Measurements from ENCODE around the gene NME8. TPM values are rescaled to one million over a fixed set of nuclear protein-coding genes. Genes with fewer than 3 reads are reported as not detected.
A peak's percentile ranks its signal among the peaks of the same experiment; 100 is the strongest.

Gene NME8
- polyA plus RNA-seq, 2 of the 4 experiments (the other 2 are of a cell fraction): not detected

DNA sequence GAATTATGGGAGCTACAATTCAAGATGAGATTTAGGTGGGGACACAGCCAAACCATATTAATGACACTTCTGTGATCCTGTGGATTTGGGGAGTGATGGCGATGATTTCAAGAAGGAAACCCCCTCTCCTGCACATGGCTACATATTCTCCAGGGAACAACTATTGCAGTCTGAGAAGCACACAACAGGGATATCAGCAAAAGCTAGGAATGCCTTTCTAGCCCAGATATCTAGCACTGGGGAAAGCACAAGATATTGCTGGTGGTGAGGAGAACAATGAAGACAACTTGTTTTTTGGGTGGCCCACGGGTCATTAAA lies 96.3 kb downstream of the NME8 start:
- peaks cover 52% of the 10 kb centered on the region for H3K4me1 ChIP-seq
- WGBS (ENCODE audit: missing lambda C conversion rate): 67% methylated on average over 2 of the region's 2 CpGs
- CTCF ChIA-PET: interaction anchor here (1.2 to 2.8 kb wide), 4 partner anchors 24 to 271 kb away, joined by 3 to 14 read pairs (median 4); partner anchors contain the start of genes EPDR1 and SFRP4
- no peak overlapping the region for H3K4me2 ChIP-seq
- H3K9me3 ChIP-seq: no peaks in the 10 kb centered on the region
- FAIRE-seq (no peak), ATAC-seq (no peak), DNase-seq (ENCODE audit: low read depth in 1 of 2, low spot score in 1 of 2) (no peak)
- POLR2A ChIA-PET: interaction anchor here (1.0 kb wide), 1 partner anchor 233 kb away, joined by 4 read pairs; the partner anchor contains the start of gene STARD3NL
- TF ChIP-seq, protein P1, sequence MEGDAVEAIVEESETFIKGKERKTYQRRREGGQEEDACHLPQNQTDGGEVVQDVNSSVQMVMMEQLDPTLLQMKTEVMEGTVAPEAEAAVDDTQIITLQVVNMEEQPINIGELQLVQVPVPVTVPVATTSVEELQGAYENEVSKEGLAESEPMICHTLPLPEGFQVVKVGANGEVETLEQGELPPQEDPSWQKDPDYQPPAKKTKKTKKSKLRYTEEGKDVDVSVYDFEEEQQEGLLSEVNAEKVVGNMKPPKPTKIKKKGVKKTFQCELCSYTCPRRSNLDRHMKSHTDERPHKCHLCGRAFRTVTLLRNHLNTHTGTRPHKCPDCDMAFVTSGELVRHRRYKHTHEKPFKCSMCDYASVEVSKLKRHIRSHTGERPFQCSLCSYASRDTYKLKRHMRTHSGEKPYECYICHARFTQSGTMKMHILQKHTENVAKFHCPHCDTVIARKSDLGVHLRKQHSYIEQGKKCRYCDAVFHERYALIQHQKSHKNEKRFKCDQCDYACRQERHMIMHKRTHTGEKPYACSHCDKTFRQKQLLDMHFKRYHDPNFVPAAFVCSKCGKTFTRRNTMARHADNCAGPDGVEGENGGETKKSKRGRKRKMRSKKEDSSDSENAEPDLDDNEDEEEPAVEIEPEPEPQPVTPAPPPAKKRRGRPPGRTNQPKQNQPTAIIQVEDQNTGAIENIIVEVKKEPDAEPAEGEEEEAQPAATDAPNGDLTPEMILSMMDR (IDR thresholded peaks at IDR 0.05): no peak
- no peak for TF ChIP-seq NR3C1 (IDR thresholded peaks at IDR 0.05)
- TF ChIP-seq, protein P2, sequence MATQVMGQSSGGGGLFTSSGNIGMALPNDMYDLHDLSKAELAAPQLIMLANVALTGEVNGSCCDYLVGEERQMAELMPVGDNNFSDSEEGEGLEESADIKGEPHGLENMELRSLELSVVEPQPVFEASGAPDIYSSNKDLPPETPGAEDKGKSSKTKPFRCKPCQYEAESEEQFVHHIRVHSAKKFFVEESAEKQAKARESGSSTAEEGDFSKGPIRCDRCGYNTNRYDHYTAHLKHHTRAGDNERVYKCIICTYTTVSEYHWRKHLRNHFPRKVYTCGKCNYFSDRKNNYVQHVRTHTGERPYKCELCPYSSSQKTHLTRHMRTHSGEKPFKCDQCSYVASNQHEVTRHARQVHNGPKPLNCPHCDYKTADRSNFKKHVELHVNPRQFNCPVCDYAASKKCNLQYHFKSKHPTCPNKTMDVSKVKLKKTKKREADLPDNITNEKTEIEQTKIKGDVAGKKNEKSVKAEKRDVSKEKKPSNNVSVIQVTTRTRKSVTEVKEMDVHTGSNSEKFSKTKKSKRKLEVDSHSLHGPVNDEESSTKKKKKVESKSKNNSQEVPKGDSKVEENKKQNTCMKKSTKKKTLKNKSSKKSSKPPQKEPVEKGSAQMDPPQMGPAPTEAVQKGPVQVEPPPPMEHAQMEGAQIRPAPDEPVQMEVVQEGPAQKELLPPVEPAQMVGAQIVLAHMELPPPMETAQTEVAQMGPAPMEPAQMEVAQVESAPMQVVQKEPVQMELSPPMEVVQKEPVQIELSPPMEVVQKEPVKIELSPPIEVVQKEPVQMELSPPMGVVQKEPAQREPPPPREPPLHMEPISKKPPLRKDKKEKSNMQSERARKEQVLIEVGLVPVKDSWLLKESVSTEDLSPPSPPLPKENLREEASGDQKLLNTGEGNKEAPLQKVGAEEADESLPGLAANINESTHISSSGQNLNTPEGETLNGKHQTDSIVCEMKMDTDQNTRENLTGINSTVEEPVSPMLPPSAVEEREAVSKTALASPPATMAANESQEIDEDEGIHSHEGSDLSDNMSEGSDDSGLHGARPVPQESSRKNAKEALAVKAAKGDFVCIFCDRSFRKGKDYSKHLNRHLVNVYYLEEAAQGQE (IDR thresholded peaks at IDR 0.05): no peak
- no peak for TF ChIP-seq SMC3 (IDR thresholded peaks at IDR 0.05)
- no peak for TF ChIP-seq HOXA7 (CRISPR knock-in tag; IDR thresholded peaks at IDR 0.05)
- H3K27ac ChIP-seq: peak overlapping the region in 1 of 2 experiments; percentile 53; a peak in 1 of 6 replicates
- H3K4me3 ChIP-seq: no peak overlapping the region

DNA sequence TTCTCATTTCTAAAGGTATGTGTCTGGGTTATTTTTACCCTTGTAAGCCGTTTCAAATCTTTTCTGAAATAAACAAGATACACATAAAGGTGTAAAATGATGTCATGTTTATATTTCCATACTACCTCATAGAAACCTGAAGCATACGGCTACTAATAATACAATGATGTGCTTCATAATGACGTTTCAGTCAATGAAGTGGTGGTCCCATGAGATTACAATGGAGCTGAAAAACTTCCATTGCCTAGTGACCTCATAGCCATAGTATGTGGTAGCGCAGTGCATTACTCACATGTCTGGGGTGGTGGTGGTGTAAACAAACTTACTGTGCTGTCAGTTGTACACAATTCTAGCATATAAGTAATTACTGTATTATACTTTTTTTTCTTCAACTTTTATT lies 96.9 kb downstream of the NME8 start:
- ChIA-PET POLR2A (interaction anchor here (1.0 kb wide), 1 partner anchor 232 kb away, joined by 4 read pairs; the partner anchor contains the start of gene STARD3NL), CTCF (interaction anchor here (1.0 to 2.8 kb wide), 4 partner anchors 21 to 44 kb away, joined by 3 to 14 read pairs (median 4); partner anchors contain the start of genes EPDR1 and SFRP4)
- no peak for DNase-seq (ENCODE audit: low read depth in 1 of 2, low spot score in 1 of 2)
- Histone ChIP-seq H3K4me3 (no peak overlapping the region), H3K27ac (no peak overlapping the region), H3K4me2 (no peak overlapping the region), H3K9me3 (no peaks in the 10 kb centered on the region), H3K4me1 (peaks cover 45% of the 10 kb centered on the region)
- 73% methylated on average over 4 of the region's 4 CpGs for WGBS (ENCODE audit: missing lambda C conversion rate)
- no peak for FAIRE-seq
- ATAC-seq: no peak
- TF ChIP-seq EHF (CRISPR knock-in tag; IDR thresholded peaks at IDR 0.05) (no peak), TP53 (CRISPR knock-in tag; IDR thresholded peaks at IDR 0.05) (no peak), ZSCAN20 (CRISPR knock-in tag; IDR thresholded peaks at IDR 0.05) (no peak), HOXB5 (CRISPR knock-in tag; IDR thresholded peaks at IDR 0.05) (no peak), POLR2AphosphoS2 (conservative IDR thresholded peaks at IDR 0.05; ENCODE audit: low read length) (no peak), CEBPB (IDR thresholded peaks at IDR 0.05) (no peak), KDM5A (IDR thresholded peaks at IDR 0.05) (no peak)
- TF ChIP-seq, protein P2 (IDR thresholded peaks at IDR 0.05): no peak
- TF ChIP-seq, protein P3, sequence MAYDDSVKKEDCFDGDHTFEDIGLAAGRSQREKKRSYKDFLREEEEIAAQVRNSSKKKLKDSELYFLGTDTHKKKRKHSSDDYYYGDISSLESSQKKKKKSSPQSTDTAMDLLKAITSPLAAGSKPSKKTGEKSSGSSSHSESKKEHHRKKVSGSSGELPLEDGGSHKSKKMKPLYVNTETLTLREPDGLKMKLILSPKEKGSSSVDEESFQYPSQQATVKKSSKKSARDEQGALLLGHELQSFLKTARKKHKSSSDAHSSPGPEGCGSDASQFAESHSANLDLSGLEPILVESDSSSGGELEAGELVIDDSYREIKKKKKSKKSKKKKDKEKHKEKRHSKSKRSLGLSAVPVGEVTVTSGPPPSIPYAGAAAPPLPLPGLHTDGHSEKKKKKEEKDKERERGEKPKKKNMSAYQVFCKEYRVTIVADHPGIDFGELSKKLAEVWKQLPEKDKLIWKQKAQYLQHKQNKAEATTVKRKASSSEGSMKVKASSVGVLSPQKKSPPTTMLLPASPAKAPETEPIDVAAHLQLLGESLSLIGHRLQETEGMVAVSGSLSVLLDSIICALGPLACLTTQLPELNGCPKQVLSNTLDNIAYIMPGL (CRISPR knock-in tag; IDR thresholded peaks at IDR 0.05; ENCODE audit: borderline replicate concordance): no peak
